SK-N-MC (cell line): ENCODE data around the gene PLAGL2.
"Not testable (repeated sequence)": the region's sequence is repeated elsewhere in the genome, so short reads cannot be mapped to it uniquely, and the experiment has no call there.

Experiments used
- DNase-seq: peaks from one replicate; pipeline ENCODE4 v3.0.0-alpha.2; 2011; ENCODE audit warnings: low read depth, low spot score
- H3K27ac ChIP-seq: fragments of 200-600 bp; sonication (generic); 2 replicates; pipeline ENCODE4 v1.5.1; 2016; ENCODE audit warnings: mixed run types
- H3K36me3 ChIP-seq: fragments of 200-600 bp; sonication (generic); 2 replicates; pipeline ENCODE4 v1.6.1; 2017; ENCODE audit warnings: antibody characterized with exemption, low read length, mixed read lengths; ENCODE audit not compliant: insufficient read depth
- H3K4me3 ChIP-seq: fragments of 200-600 bp; sonication (generic); 2 replicates; pipeline ENCODE4 v1.5.1; 2016
- H3K9ac ChIP-seq: fragments of 200-600 bp; sonication (generic); 2 replicates; pipeline ENCODE4 v1.8.0; 2017; ENCODE audit warnings: mixed run types, mixed read lengths; ENCODE audit not compliant: insufficient read length
- H3K9me3 ChIP-seq: fragments of 200-600 bp; sonication (generic); 2 replicates; pipeline ENCODE4 v1.6.1; 2017; ENCODE audit warnings: low read depth, mild to moderate bottlenecking, antibody characterized with exemption, low read length, moderate library complexity, mixed read lengths
- EZH2 ChIP-seq: fragments of 200-600 bp; sonication (generic); IDR thresholded peaks from one replicate; pipeline ENCODE4 v1.6.1; 2017; ENCODE audit warnings: antibody characterized with exemption
- FOXP2 ChIP-seq: optimal IDR thresholded peaks from 2 replicates; pipeline ENCODE3; 2011; ENCODE audit warnings: mild to moderate bottlenecking, moderate library complexity; ENCODE audit not compliant: insufficient read depth; ENCODE audit errors: extremely low read length, control extremely low read depth
- POLR2AphosphoS5 ChIP-seq: IDR thresholded peaks from 2 replicates; pipeline ENCODE4 v1.6.1; 2012; ENCODE audit warnings: mild to moderate bottlenecking, low read depth, low read length, borderline replicate concordance

The PLAGL2 gene

GRCh38 chr20:32201977-32202363 lies 5.6 kb downstream of the PLAGL2 start:
- no peak for TF ChIP-seq EZH2
- no peak for TF ChIP-seq POLR2AphosphoS5
- TF ChIP-seq FOXP2, result no peak
- Histone ChIP-seq H3K36me3 (peaks cover 76% of the 10 kb centered on the region), H3K4me3 (no peak overlapping the region), H3K27ac (no peak overlapping the region), H3K9ac (no peak overlapping the region), H3K9me3 (no peaks in the 10 kb centered on the region)
- DNase-seq, result no peak

DNA sequence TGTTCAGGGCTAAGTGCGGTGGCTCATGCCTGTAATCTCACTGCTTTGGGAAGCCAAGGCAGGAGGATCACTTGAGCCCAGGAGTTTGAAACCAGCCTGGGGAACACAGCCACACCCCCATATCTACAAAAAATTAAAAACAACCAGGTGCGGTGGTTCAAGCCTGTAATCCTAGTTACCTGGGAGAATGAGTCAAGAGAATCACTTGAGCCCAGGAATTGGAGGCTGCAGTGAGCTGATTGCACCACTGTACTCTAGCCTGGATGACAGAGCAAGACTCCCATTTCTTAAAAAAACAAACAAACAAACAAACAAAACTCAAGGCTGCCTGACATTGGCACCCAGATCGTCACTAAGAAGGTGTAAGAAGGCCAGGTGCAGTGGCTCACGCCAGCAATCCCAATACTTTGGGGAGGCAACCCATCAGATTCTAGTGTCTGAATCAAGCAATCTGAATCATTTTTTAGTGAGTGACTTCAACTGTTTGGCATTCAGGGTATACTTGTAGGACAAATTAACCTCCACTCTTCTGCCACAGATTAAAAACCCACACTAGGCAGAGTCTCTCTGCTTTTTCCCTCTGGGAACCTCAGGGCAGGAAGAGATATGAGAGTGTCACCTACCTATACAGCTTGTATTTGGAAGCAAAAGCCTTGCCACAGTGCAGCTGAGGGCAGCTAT lies 6.1 kb downstream of the PLAGL2 start:
- no peak overlapping the region for H3K27ac ChIP-seq

DNA sequence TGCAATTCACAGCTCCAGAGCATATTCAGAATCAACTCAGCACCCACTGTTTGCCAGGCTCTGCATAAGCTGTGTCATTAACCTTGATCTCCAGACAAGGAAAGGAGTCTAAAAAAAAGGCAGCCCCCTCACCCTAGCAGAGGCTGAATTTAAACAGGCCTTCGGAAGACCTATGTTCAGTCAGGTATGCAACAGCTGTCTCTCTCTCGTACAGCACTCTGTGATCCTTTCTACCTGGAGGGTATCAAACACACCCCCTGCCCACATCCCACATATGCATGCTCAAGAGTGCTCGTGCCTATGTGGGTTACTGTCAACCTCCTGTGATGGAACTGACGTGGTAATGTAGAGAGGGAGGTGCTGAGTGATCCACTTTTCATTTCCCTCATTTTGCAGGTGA lies 8.5 kb downstream of the PLAGL2 start:
- Histone ChIP-seq H3K9ac (no peak overlapping the region), H3K36me3 (peaks cover 84% of the 10 kb centered on the region), H3K27ac (no peak overlapping the region), H3K9me3 (no peaks in the 10 kb centered on the region), H3K4me3 (no peak overlapping the region)
- no peak for DNase-seq
- TF ChIP-seq FOXP2, result no peak
- no peak for TF ChIP-seq POLR2AphosphoS5

More for the DNA sequence above, 6.1 kb downstream of the PLAGL2 start:
- TF ChIP-seq FOXP2 (no peak), POLR2AphosphoS5 (no peak), EZH2 (no peak)
- Histone ChIP-seq H3K9ac (no peak overlapping the region), H3K4me3 (no peak overlapping the region), H3K36me3 (peaks cover 81% of the 10 kb centered on the region), H3K9me3 (no peaks in the 10 kb centered on the region)
- no peak for DNase-seq

DNA sequence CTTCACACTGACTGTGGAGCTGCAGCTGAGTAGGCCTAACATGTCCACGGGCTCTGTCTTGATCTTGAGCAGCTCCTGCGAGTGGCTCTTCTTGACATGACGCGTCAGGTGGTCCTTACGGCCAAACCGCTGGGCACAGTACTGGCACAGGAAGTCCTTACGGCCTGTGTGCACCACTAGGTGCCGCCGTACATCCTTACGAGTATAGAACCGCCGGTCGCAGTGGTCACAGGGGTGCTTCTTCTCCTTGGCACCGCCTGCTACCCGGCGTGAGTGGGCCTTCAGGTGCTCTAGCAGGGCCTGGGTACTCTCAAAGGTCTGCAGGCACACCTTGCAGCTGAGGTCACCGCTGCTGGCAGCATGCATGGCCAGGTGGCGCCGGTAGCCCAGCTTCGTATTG lies 10.4 kb downstream of the PLAGL2 start:
- not testable (repeated sequence) for H3K4me3 ChIP-seq, H3K9ac ChIP-seq, H3K9me3 ChIP-seq, H3K27ac ChIP-seq, DNase-seq
- peaks cover 65% of the 10 kb centered on the region for H3K36me3 ChIP-seq

DNA sequence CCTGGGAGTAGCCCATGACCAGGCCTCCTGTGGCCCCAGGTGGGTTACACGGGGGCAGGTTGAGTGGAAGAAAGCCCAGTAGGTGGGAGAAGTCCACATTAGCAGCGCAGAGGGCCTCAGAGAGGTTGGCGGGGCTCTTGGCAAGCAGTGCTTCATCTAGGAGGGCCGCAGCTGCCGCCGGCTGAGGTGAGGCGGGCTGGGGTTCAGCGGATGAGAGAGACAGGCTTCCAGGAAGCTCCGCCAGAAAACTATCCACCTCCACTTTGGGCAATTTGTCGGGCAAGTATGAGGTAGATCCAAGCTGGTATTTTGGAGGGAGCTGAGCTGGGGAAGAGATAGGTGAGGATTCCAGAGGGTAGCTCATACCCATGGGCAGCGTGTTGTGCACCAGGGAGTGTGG lies 10.9 kb downstream of the PLAGL2 start:
- not testable (repeated sequence) for H3K9me3 ChIP-seq, DNase-seq, H3K4me3 ChIP-seq, H3K27ac ChIP-seq, H3K9ac ChIP-seq
- peaks cover 60% of the 10 kb centered on the region for H3K36me3 ChIP-seq

DNA sequence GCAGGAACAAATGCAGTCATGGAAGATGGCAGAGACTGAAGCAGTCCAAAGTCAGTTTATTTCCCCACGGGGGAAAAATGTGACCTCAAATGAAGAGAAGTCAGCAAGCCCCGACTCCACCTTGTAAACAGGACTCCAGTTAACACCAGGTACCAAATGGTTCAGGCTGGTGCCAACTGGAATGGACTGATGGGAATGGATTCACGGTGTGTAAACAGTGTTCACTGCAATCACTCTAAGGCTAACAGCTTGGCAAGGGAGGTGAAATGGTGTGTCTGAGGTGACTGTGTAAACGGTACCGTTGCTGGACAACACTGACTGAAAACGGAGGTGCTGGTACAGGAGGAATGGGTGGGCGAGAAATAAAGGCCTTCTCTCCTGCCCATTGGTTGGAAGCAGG lies 12.0 kb downstream of the PLAGL2 start:
- H3K4me3 ChIP-seq, result no peak overlapping the region
- peaks cover 50% of the 10 kb centered on the region for H3K36me3 ChIP-seq
- H3K27ac ChIP-seq, result no peak overlapping the region
- H3K9me3 ChIP-seq, result no peaks in the 10 kb centered on the region
- TF ChIP-seq POLR2AphosphoS5 (no peak), EZH2 (no peak), FOXP2 (no peak)
- no peak for DNase-seq
- H3K9ac ChIP-seq, result no peak overlapping the region

DNA sequence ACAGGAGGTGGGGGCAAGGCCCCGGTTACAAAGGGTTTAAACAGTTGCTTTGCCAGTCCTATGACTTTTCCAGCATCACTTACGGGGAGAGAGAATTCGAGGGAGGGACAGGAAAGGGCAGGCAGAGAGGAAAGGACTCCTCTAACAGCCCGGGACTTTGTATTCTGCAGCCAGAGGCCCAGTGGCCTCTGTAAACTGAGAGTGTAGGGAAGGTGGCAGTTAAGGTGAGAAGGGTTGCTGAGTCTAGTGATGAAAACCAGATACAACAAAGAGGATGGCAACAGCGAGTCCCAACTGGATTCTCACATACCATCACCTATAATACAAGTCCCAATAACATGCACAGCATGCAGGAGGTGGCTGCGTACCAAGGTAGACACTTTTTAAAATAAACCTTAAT lies 13.5 kb downstream of the PLAGL2 start:
- Histone ChIP-seq H3K27ac (no peak overlapping the region), H3K9me3 (no peaks in the 10 kb centered on the region), H3K4me3 (no peak overlapping the region), H3K36me3 (peaks cover 37% of the 10 kb centered on the region), H3K9ac (no peak overlapping the region)
- no peak for DNase-seq
- no peak for TF ChIP-seq POLR2AphosphoS5
- TF ChIP-seq EZH2, result no peak
- no peak for TF ChIP-seq FOXP2

DNA sequence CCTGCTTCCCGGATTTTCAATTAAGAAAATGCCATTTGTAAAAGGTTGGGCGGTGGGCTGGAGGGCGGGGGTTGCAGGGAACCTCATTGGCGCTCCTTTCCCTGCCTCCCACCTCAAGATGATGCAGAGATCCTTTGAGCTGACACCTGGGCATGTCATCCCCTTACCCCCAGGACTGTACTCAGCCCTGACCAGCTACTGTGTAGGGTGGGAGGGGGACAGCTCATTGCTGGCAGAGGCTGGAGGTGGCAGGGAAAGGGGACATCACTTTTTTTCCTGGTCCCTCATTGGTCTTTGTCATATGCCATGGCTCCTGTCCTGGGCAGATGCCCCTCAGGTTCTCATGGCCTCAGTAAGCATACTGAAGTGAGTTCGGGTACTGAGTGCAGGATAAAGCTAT lies 14.2 kb downstream of the PLAGL2 start:
- H3K36me3 ChIP-seq, result peaks cover 30% of the 10 kb centered on the region
- not testable (repeated sequence) for H3K9ac ChIP-seq, H3K4me3 ChIP-seq, H3K27ac ChIP-seq, DNase-seq, H3K9me3 ChIP-seq
- TF ChIP-seq POLR2AphosphoS5, result 0 out of 2 replicates have a peak, but pooled peaks have one; percentile 19

DNA sequence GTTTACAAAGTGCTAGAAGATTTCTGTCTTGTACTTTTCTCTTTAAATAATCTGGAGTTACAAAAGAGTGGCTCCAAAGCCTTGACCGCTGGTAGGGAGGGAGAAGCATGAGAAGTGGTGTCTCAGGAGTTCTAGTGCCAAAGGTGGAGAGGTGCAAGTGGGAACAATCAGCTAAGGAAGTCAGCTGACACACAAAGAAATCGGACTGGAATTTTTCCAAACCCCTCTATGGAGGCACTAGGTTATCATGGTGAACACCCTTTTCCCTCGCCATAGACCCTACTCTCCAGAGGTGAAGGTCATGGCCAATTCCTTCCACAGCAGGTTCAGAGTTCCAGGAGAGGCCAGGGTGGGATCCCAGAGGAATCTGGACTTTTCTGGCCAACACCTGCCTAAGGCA lies 14.8 kb downstream of the PLAGL2 start:
- no peak overlapping the region for H3K9ac ChIP-seq
- peak overlapping the region; percentile 49; the same call in 1 of the 2 replicates for H3K27ac ChIP-seq
- no peaks in the 10 kb centered on the region for H3K9me3 ChIP-seq
- peaks cover 26% of the 10 kb centered on the region for H3K36me3 ChIP-seq
- no peak for DNase-seq
- TF ChIP-seq EZH2, result no peak
- no peak for TF ChIP-seq FOXP2
- TF ChIP-seq POLR2AphosphoS5, result no peak
- no peak overlapping the region for H3K4me3 ChIP-seq
